Stimulated activated effector memory CD8-positive, alpha-beta T cell treated with anti-CD3 and anti-CD28 coated beads, Interleukin-12 subunit alpha, Interleukin-12 subunit beta, amount 100 ng/mL, for 72 hours (primary cell): ENCODE measurements around the gene TTC28.

Experiments
- ATAC-seq: fragments of 150-1000 bp; cut with Tn5 transposase; 2 replicates; pipeline ENCODE4 v1.10.0; 2021
- DNase-seq, 2 donors: peaks; one replicate each; pipeline ENCODE4 v3.0.0; 2021 to 2022; ENCODE audit warnings: low spot score in 2 of 2
- H3K27ac Mint-ChIP-seq: one replicate; pipeline ENCODE4 v1.8.0; 2022; ENCODE audit warnings: mild to moderate bottlenecking, mixed read lengths
- H3K36me3 Mint-ChIP-seq: one replicate; pipeline ENCODE4 v1.8.0; 2022; ENCODE audit warnings: mild to moderate bottlenecking, mixed read lengths
- H3K4me1 Mint-ChIP-seq: one replicate; pipeline ENCODE4 v1.8.0; 2022; ENCODE audit warnings: mixed read lengths
- H3K4me3 Mint-ChIP-seq: one replicate; pipeline ENCODE4 v1.8.0; 2022; ENCODE audit warnings: mild to moderate bottlenecking, mixed read lengths
- H3K9me3 Mint-ChIP-seq: one replicate; pipeline ENCODE4 v1.8.0; 2022; ENCODE audit warnings: mixed read lengths

Gene TTC28

GRCh38 chr22:27992294-27993165 lies 687.1 kb downstream of the TTC28 start:
- Mint-ChIP-seq H3K9me3 (no peaks in the 10 kb centered on the region), H3K27ac (no peak overlapping the region), H3K4me3 (no peak overlapping the region), H3K36me3 (no peaks in the 10 kb centered on the region), H3K4me1 (no peaks in the 10 kb centered on the region)
- DNase-seq = no peak
- no peak for ATAC-seq

GRCh38 chr22:27991586-27992293 lies 687.9 kb downstream of the TTC28 start:
- no peak for DNase-seq
- Mint-ChIP-seq H3K4me1 (no peaks in the 10 kb centered on the region), H3K4me3 (no peak overlapping the region), H3K9me3 (no peaks in the 10 kb centered on the region), H3K36me3 (no peaks in the 10 kb centered on the region), H3K27ac (no peak overlapping the region)
- no peak for ATAC-seq

GRCh38 chr22:27990879-27991278 lies 688.8 kb downstream of the TTC28 start:
- H3K27ac Mint-ChIP-seq = no peak overlapping the region
- no peaks in the 10 kb centered on the region for H3K36me3 Mint-ChIP-seq
- no peaks in the 10 kb centered on the region for H3K9me3 Mint-ChIP-seq
- no peak overlapping the region for H3K4me3 Mint-ChIP-seq
- no peaks in the 10 kb centered on the region for H3K4me1 Mint-ChIP-seq
- no peak for DNase-seq
- no peak for ATAC-seq

GRCh38 chr22:27990451-27990840 lies 689.2 kb downstream of the TTC28 start:
- ATAC-seq = no peak
- H3K4me3 Mint-ChIP-seq = no peak overlapping the region
- no peak overlapping the region for H3K27ac Mint-ChIP-seq
- DNase-seq = no peak
- no peaks in the 10 kb centered on the region for H3K9me3 Mint-ChIP-seq
- H3K36me3 Mint-ChIP-seq = no peaks in the 10 kb centered on the region
- H3K4me1 Mint-ChIP-seq = no peaks in the 10 kb centered on the region

- Mint-ChIP-seq H3K4me1 (no peaks in the 10 kb centered on the region), H3K27ac (peak overlapping the region; percentile 26), H3K36me3 (no peaks in the 10 kb centered on the region), H3K4me3 (no peak overlapping the region), H3K9me3 (no peaks in the 10 kb centered on the region)
- ATAC-seq (no peak), DNase-seq (no peak)
These were observed 689.7 kb downstream of the TTC28 start for GRCh38 chr22:27989758-27990450.

- Mint-ChIP-seq H3K27ac (no peak overlapping the region), H3K4me3 (no peak overlapping the region), H3K36me3 (no peaks in the 10 kb centered on the region), H3K9me3 (no peaks in the 10 kb centered on the region), H3K4me1 (no peaks in the 10 kb centered on the region)
- ATAC-seq (no peak), DNase-seq (no peak)
These were observed 690.9 kb downstream of the TTC28 start for GRCh38 chr22:27988704-27989103.

- Mint-ChIP-seq H3K27ac (no peak overlapping the region), H3K36me3 (no peaks in the 10 kb centered on the region)
- no peak for DNase-seq
These were observed 692.1 kb downstream of the TTC28 start for GRCh38 chr22:27987557-27987956.

GRCh38 chr22:27986937-27987336 lies 692.7 kb downstream of the TTC28 start:
- peak overlapping the region; percentile 52 for H3K27ac Mint-ChIP-seq

More at GRCh38 chr22:27987557-27987956, 692.1 kb downstream of the TTC28 start:
- Mint-ChIP-seq H3K4me3 (no peak overlapping the region), H3K9me3 (no peaks in the 10 kb centered on the region), H3K4me1 (no peaks in the 10 kb centered on the region)
- ATAC-seq = no peak

GRCh38 chr22:27986459-27986858 lies 693.2 kb downstream of the TTC28 start:
- DNase-seq (no peak), ATAC-seq (no peak)
- Mint-ChIP-seq H3K27ac (peak overlapping the region; percentile 52), H3K36me3 (no peaks in the 10 kb centered on the region), H3K4me1 (no peaks in the 10 kb centered on the region), H3K4me3 (no peak overlapping the region), H3K9me3 (no peaks in the 10 kb centered on the region)

More at GRCh38 chr22:27986937-27987336, 692.7 kb downstream of the TTC28 start:
- no peak overlapping the region for H3K4me3 Mint-ChIP-seq
- ATAC-seq = no peak
- H3K36me3 Mint-ChIP-seq = no peaks in the 10 kb centered on the region
- DNase-seq = no peak
- H3K9me3 Mint-ChIP-seq = no peaks in the 10 kb centered on the region
- H3K4me1 Mint-ChIP-seq = no peaks in the 10 kb centered on the region

- Mint-ChIP-seq H3K9me3 (no peaks in the 10 kb centered on the region), H3K27ac (no peak overlapping the region)
- ATAC-seq = no peak
These were observed 694.0 kb downstream of the TTC28 start for GRCh38 chr22:27985323-27986275.

GRCh38 chr22:27984723-27985122 lies 694.9 kb downstream of the TTC28 start:
- Mint-ChIP-seq H3K4me1 (no peaks in the 10 kb centered on the region), H3K27ac (no peak overlapping the region), H3K36me3 (no peaks in the 10 kb centered on the region), H3K9me3 (no peaks in the 10 kb centered on the region), H3K4me3 (no peak overlapping the region)
- ATAC-seq = no peak
- no peak for DNase-seq

More at GRCh38 chr22:27985323-27986275, 694.0 kb downstream of the TTC28 start:
- Mint-ChIP-seq H3K36me3 (no peaks in the 10 kb centered on the region), H3K4me1 (no peaks in the 10 kb centered on the region), H3K4me3 (no peak overlapping the region)
- DNase-seq = no peak

GRCh38 chr22:27984001-27984695 lies 695.5 kb downstream of the TTC28 start:
- no peaks in the 10 kb centered on the region for H3K4me1 Mint-ChIP-seq
- no peak overlapping the region for H3K27ac Mint-ChIP-seq
- DNase-seq (no peak), ATAC-seq (no peak)
- no peaks in the 10 kb centered on the region for H3K36me3 Mint-ChIP-seq
- H3K4me3 Mint-ChIP-seq = no peak overlapping the region
- H3K9me3 Mint-ChIP-seq = no peaks in the 10 kb centered on the region

GRCh38 chr22:27983361-27983791 lies 696.3 kb downstream of the TTC28 start:
- no peaks in the 10 kb centered on the region for H3K9me3 Mint-ChIP-seq
- no peaks in the 10 kb centered on the region for H3K36me3 Mint-ChIP-seq
- no peak for ATAC-seq
- H3K4me3 Mint-ChIP-seq = no peak overlapping the region
- no peak overlapping the region for H3K27ac Mint-ChIP-seq
- DNase-seq = no peak
- H3K4me1 Mint-ChIP-seq = no peaks in the 10 kb centered on the region

- Mint-ChIP-seq H3K27ac (no peak overlapping the region), H3K4me3 (no peak overlapping the region), H3K9me3 (no peaks in the 10 kb centered on the region), H3K36me3 (no peaks in the 10 kb centered on the region), H3K4me1 (no peaks in the 10 kb centered on the region)
- no peak for DNase-seq
- no peak for ATAC-seq
These were observed 696.9 kb downstream of the TTC28 start for GRCh38 chr22:27982630-27983180.
